Neural cell (in vitro differentiated cells): Measurements from ENCODE around the gene CPA5.

Experiments
- EP300 ChIP-seq: fragments of 450-650 bp; conservative IDR thresholded peaks from 2 replicates; pipeline ENCODE4 v1.6.1; 2014; ENCODE audit warnings: antibody characterized with exemption, mild to moderate bottlenecking, moderate library complexity; ENCODE audit not compliant: poor library complexity, severe bottlenecking
- EZH2 ChIP-seq: fragments of 200-600, 300-800 bp; shearing (Covaris generic), sonication (generic); IDR thresholded peaks from 2 replicates; pipeline ENCODE4 v1.6.1; 2014; ENCODE audit warnings: antibody characterized with exemption, low read length, borderline replicate concordance, mild to moderate bottlenecking; ENCODE audit not compliant: insufficient read depth, poor library complexity, severe bottlenecking
- MXI1 ChIP-seq: fragments of 450-650 bp; conservative IDR thresholded peaks from 2 replicates; pipeline ENCODE4 v1.6.1; 2014; ENCODE audit warnings: antibody characterized with exemption, mild to moderate bottlenecking; ENCODE audit not compliant: poor library complexity, severe bottlenecking
- POLR2AphosphoS5 ChIP-seq: IDR thresholded peaks from 2 replicates; pipeline ENCODE4 v1.6.1; 2012
- RAD21 ChIP-seq: fragments of 450-650 bp; conservative IDR thresholded peaks from 2 replicates; pipeline ENCODE4 v1.6.1; 2014; ENCODE audit warnings: antibody characterized with exemption, mild to moderate bottlenecking, moderate library complexity
- SMC3 ChIP-seq: fragments of 450-650 bp; conservative IDR thresholded peaks from 2 replicates; pipeline ENCODE4 v1.6.1; 2014; ENCODE audit warnings: antibody characterized with exemption, mild to moderate bottlenecking, moderate library complexity; ENCODE audit not compliant: poor library complexity
- TAF1 ChIP-seq: IDR thresholded peaks from 2 replicates; pipeline ENCODE4 v1.6.1; 2012; ENCODE audit warnings: low read depth
- TF ChIP-seq, protein P1 (sequence below): fragments of 450-650 bp; IDR thresholded peaks from 2 replicates; pipeline ENCODE4 v1.5.1; 2014; ENCODE audit warnings: antibody characterized with exemption, mild to moderate bottlenecking, moderate library complexity; ENCODE audit not compliant: poor library complexity, severe bottlenecking
- TF ChIP-seq, protein P2 (sequence below): IDR thresholded peaks from 2 replicates; pipeline ENCODE4 v1.6.1; 2012; ENCODE audit warnings: borderline replicate concordance

DNA sequence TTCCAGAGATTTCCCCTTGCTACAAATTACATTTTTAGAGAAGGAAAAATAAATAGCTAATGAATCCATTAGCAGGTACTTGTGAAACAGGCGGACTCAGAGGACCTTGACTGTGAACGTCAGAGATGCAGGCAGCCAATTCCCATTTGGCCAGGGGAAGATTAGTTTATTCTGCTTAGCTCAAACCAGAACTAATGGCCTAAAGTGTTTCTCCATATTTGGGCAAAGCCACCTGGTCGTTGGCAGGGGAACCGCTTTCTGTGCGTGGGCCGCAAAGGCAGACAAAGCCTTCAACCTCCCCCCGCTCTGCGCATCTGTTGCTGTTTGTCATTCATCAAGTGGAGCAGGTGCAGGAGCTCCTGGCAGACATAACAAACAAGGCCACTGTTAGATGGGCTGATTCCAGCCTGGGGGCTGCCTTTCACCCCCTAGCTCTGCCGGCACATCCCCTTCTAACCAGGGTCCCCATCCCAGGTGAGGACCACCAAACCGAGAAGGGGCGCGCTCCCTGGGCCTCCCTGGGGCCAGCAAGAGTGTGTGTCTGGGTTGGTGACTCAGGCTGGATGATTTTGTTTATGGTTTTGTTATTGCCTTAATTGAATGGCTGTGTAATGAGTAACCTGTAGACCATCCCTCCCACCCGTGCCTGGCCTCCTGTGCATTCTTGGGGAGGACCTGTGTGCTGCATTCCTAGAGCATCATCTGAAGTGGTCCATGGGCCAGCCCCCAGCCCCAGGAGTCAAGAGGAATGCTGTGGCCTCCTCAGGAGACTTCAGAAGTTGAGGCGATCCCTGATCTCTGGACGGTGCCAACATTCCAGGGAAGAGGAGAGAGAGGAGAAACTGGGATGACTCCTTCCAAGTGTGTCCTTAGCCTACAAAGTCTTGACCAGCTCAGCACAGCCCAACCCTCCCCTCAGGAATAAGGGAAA, 21.2 kb downstream of the CPA5 start:
- TF ChIP-seq, protein P1, sequence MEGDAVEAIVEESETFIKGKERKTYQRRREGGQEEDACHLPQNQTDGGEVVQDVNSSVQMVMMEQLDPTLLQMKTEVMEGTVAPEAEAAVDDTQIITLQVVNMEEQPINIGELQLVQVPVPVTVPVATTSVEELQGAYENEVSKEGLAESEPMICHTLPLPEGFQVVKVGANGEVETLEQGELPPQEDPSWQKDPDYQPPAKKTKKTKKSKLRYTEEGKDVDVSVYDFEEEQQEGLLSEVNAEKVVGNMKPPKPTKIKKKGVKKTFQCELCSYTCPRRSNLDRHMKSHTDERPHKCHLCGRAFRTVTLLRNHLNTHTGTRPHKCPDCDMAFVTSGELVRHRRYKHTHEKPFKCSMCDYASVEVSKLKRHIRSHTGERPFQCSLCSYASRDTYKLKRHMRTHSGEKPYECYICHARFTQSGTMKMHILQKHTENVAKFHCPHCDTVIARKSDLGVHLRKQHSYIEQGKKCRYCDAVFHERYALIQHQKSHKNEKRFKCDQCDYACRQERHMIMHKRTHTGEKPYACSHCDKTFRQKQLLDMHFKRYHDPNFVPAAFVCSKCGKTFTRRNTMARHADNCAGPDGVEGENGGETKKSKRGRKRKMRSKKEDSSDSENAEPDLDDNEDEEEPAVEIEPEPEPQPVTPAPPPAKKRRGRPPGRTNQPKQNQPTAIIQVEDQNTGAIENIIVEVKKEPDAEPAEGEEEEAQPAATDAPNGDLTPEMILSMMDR: no peak
- TF ChIP-seq MXI1: no peak
- TF ChIP-seq EZH2: no peak
- peak; percentile 40 for TF ChIP-seq RAD21
- peak; percentile 63 for TF ChIP-seq POLR2AphosphoS5
- peak; percentile 43 for TF ChIP-seq SMC3
- TF ChIP-seq EP300: peak; percentile 89
- TF ChIP-seq, protein P2, sequence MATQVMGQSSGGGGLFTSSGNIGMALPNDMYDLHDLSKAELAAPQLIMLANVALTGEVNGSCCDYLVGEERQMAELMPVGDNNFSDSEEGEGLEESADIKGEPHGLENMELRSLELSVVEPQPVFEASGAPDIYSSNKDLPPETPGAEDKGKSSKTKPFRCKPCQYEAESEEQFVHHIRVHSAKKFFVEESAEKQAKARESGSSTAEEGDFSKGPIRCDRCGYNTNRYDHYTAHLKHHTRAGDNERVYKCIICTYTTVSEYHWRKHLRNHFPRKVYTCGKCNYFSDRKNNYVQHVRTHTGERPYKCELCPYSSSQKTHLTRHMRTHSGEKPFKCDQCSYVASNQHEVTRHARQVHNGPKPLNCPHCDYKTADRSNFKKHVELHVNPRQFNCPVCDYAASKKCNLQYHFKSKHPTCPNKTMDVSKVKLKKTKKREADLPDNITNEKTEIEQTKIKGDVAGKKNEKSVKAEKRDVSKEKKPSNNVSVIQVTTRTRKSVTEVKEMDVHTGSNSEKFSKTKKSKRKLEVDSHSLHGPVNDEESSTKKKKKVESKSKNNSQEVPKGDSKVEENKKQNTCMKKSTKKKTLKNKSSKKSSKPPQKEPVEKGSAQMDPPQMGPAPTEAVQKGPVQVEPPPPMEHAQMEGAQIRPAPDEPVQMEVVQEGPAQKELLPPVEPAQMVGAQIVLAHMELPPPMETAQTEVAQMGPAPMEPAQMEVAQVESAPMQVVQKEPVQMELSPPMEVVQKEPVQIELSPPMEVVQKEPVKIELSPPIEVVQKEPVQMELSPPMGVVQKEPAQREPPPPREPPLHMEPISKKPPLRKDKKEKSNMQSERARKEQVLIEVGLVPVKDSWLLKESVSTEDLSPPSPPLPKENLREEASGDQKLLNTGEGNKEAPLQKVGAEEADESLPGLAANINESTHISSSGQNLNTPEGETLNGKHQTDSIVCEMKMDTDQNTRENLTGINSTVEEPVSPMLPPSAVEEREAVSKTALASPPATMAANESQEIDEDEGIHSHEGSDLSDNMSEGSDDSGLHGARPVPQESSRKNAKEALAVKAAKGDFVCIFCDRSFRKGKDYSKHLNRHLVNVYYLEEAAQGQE: peak; percentile 45
- TF ChIP-seq TAF1: no peak
